MCF 10A (cell line): Measurements from ENCODE around the gene POLR2I. TPM values are rescaled to one million over a fixed set of nuclear protein-coding genes. Genes with fewer than 3 reads are reported as not detected.

Experiments used
- BruUV-seq: library from RNA; stranded (reverse); fragments of 400-500 nt; replicated peaks from 2 replicates; lab custom pipeline; 2021; lab: Mats Ljungman, UMichigan
- CTCF ChIA-PET: fragments of 300-600 bp; sonication (Branson Sonifier 250); formaldehyde crosslinking; extraction: SDS; loops from one replicate; lab custom pipeline; 2021; ENCODE audit warnings: antibody characterized with exemption, inconsistent platforms; lab: Yijun Ruan, JAX
- POLR2A ChIA-PET: fragments of 300-600, 350-650 bp; sonication (Branson Sonifier 250); formaldehyde crosslinking; extraction: SDS; loops from one replicate; lab custom pipeline; 2020; ENCODE audit warnings: antibody characterized with exemption, inconsistent platforms; lab: Yijun Ruan, JAX
- DNase-seq: peaks from one replicate; pipeline ENCODE4 v3.0.0-alpha.2; 2018; ENCODE audit not compliant: unreplicated experiment
- H3K27ac Mint-ChIP-seq: one replicate; pipeline ENCODE4 v1.8.0; 2022; ENCODE audit warnings: mild to moderate bottlenecking, low read depth, mixed read lengths; ENCODE audit not compliant: unreplicated experiment
- H3K27me3 Mint-ChIP-seq: one replicate; pipeline ENCODE4 v1.8.0; 2022; ENCODE audit warnings: mixed read lengths; ENCODE audit not compliant: insufficient read depth, unreplicated experiment
- H3K36me3 Mint-ChIP-seq: one replicate; pipeline ENCODE4 v1.8.0; 2022; ENCODE audit warnings: mild to moderate bottlenecking, moderate library complexity, mixed read lengths; ENCODE audit not compliant: insufficient read depth, unreplicated experiment
- H3K4me1 Mint-ChIP-seq: one replicate; pipeline ENCODE4 v1.8.0; 2022; ENCODE audit warnings: mixed read lengths; ENCODE audit not compliant: insufficient read depth, unreplicated experiment
- H3K4me3 Mint-ChIP-seq: one replicate; pipeline ENCODE4 v1.8.0; 2022; ENCODE audit warnings: mild to moderate bottlenecking, moderate library complexity, mixed read lengths; ENCODE audit not compliant: unreplicated experiment
- H3K9me3 Mint-ChIP-seq: one replicate; pipeline ENCODE4 v1.8.0; 2022; ENCODE audit warnings: mixed read lengths; ENCODE audit not compliant: unreplicated experiment
- intact Hi-C: fragments of 100-400 bp; cut with micrococcal nuclease; formaldehyde crosslinking; loops from 2 replicates; pipeline ENCODE4 v1.14.1; 2022
- total RNA-seq: library from RNA; stranded (reverse); gene quantifications from 2 replicates; pipeline ENCODE4 v1.2.3, GENCODE V29; 2022
- TF ChIP-seq, protein P1 (sequence below): fragments of 200-600 bp; IDR thresholded peaks from one replicate; pipeline ENCODE4 v1.8.0; 2022; ENCODE audit warnings: antibody characterized with exemption, mild to moderate bottlenecking; ENCODE audit not compliant: unreplicated experiment

The POLR2I gene
- total RNA-seq, 1 experiment from 2014 or later: 112 TPM

GRCh38 chr19:36097036-36097435 lies 17.6 kb downstream of the POLR2I start:
- CTCF ChIA-PET: no interaction called here
- Mint-ChIP-seq H3K4me1 (no peaks in the 10 kb centered on the region), H3K27ac (no peak overlapping the region), H3K4me3 (no peak overlapping the region), H3K27me3 (no peaks in the 10 kb centered on the region), H3K9me3 (no peaks in the 10 kb centered on the region), H3K36me3 (peaks cover 20% of the 10 kb centered on the region)
- no peak for DNase-seq
- TF ChIP-seq, protein P1, sequence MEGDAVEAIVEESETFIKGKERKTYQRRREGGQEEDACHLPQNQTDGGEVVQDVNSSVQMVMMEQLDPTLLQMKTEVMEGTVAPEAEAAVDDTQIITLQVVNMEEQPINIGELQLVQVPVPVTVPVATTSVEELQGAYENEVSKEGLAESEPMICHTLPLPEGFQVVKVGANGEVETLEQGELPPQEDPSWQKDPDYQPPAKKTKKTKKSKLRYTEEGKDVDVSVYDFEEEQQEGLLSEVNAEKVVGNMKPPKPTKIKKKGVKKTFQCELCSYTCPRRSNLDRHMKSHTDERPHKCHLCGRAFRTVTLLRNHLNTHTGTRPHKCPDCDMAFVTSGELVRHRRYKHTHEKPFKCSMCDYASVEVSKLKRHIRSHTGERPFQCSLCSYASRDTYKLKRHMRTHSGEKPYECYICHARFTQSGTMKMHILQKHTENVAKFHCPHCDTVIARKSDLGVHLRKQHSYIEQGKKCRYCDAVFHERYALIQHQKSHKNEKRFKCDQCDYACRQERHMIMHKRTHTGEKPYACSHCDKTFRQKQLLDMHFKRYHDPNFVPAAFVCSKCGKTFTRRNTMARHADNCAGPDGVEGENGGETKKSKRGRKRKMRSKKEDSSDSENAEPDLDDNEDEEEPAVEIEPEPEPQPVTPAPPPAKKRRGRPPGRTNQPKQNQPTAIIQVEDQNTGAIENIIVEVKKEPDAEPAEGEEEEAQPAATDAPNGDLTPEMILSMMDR: no peak
- POLR2A ChIA-PET: interaction anchor here (0.8 kb wide), 1 partner anchor 10 kb away, joined by 3 read pairs; no protein-coding TSS in a partner anchor
- intact Hi-C loops: no loop called here
- BruUV-seq: no TSS peak

DNA sequence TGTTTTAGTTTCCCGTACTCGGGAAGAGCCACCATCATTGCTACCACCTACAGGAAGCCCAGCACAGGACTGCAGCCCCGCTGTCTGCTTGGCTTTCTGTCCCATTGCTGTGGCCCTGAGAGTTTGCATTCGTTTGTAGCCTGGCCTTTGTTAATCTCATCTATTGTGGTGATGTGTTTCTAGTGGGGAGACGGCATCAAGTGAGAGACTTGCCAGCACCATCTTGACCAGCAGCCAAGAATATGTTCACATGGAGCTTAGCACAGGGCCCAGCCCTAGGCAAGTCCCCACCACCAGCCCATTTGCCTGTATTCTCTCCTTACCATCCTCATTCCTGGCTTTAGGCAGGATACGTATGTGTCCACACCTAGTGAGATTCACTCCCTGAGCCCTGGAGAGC lies 21.0 kb downstream of the POLR2I start:
- ChIA-PET CTCF (no interaction called here), POLR2A (interaction anchor here (0.6 kb wide), 1 partner anchor 393 kb away, joined by 3 read pairs; no protein-coding TSS in a partner anchor)
- no TSS peak for BruUV-seq
- Mint-ChIP-seq H3K27ac (no peak overlapping the region), H3K27me3 (no peaks in the 10 kb centered on the region), H3K36me3 (peaks cover 20% of the 10 kb centered on the region), H3K4me1 (no peaks in the 10 kb centered on the region), H3K9me3 (no peaks in the 10 kb centered on the region), H3K4me3 (no peak overlapping the region)
- intact Hi-C loops: no loop called here
- no peak for DNase-seq
- TF ChIP-seq, protein P1: no peak

DNA sequence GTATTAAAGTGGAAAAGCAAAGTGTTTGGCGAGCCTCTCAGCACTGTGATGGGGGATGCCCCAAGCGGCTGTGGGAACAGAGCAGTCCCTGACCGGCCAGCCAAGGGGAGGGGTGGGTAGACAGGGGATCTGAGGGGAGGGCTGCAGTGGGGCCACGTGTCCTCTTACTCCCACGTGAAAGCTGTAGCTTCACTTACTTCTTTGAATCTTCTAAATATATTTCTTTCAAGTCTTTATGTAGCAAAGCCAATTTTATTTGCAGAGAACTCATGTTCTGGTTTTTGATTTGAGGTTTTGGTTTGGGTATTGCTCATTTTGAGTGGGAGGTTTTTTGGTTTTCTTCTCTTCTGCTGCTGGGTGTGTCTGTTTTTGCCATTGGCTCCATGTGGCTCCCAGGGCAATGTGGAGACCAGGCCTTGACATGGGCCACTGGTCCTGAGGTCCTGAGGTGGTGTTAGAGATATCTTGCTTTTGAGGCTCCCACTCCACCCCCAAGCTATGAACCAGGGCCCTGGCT lies 21.5 kb downstream of the POLR2I start:
- Mint-ChIP-seq H3K36me3 (peaks cover 20% of the 10 kb centered on the region), H3K9me3 (no peaks in the 10 kb centered on the region), H3K27ac (no peak overlapping the region), H3K4me1 (no peaks in the 10 kb centered on the region), H3K4me3 (no peak overlapping the region), H3K27me3 (no peaks in the 10 kb centered on the region)
- CTCF ChIA-PET: no interaction called here
- no TSS peak for BruUV-seq
- intact Hi-C loops: no loop called here
- no peak for DNase-seq
- TF ChIP-seq, protein P1: no peak
- POLR2A ChIA-PET: interaction anchor here (0.6 kb wide), 1 partner anchor 393 kb away, joined by 3 read pairs; no protein-coding TSS in a partner anchor

- BruUV-seq: no TSS peak
- intact Hi-C loops: no loop called here
- TF ChIP-seq, protein P1: no peak
- Mint-ChIP-seq H3K4me3 (no peak overlapping the region), H3K27me3 (no peaks in the 10 kb centered on the region), H3K36me3 (peaks cover 20% of the 10 kb centered on the region), H3K9me3 (no peaks in the 10 kb centered on the region), H3K4me1 (no peaks in the 10 kb centered on the region), H3K27ac (no peak overlapping the region)
- POLR2A ChIA-PET: no interaction called here
- CTCF ChIA-PET: interaction anchor here (0.6 kb wide), 1 partner anchor 65 kb away, joined by 3 read pairs; no protein-coding TSS in a partner anchor
- no peak for DNase-seq
Observed at GRCh38 chr19:36092566-36092965, 22.1 kb downstream of the POLR2I start.
